AG04449 (cell line): Measurements from ENCODE around the gene TRAP1.

Experiments
- CTCF ChIA-PET: fragments of 350-600 bp; formaldehyde crosslinking; extraction: SDS; loops from one replicate; lab custom pipeline; 2021; ENCODE audit warnings: antibody characterized with exemption; lab: Yijun Ruan, JAX
- POLR2A ChIA-PET: fragments of 400-600, 350-600 bp; formaldehyde crosslinking; extraction: SDS; loops from one replicate; lab custom pipeline; 2020; ENCODE audit warnings: antibody characterized with exemption, inconsistent platforms; lab: Yijun Ruan, JAX
- DNase-seq: peaks from one replicate; pipeline ENCODE4 v3.0.0-alpha.2; 2010; ENCODE audit warnings: low read depth, low spot score
- H3K4me3 ChIP-seq: 2 replicates; pipeline ENCODE4 v1.5.1; 2011; ENCODE audit warnings: low read depth, mild to moderate bottlenecking, control low read depth, low read length
- TF ChIP-seq, protein P1 (sequence below): IDR thresholded peaks from one replicate; pipeline ENCODE4 v1.5.1; 2011; ENCODE audit warnings: mild to moderate bottlenecking, moderate library complexity, low read length, control low read depth, inconsistent platforms; ENCODE audit not compliant: insufficient read depth; ENCODE audit errors: missing control alignments

Gene TRAP1

DNA sequence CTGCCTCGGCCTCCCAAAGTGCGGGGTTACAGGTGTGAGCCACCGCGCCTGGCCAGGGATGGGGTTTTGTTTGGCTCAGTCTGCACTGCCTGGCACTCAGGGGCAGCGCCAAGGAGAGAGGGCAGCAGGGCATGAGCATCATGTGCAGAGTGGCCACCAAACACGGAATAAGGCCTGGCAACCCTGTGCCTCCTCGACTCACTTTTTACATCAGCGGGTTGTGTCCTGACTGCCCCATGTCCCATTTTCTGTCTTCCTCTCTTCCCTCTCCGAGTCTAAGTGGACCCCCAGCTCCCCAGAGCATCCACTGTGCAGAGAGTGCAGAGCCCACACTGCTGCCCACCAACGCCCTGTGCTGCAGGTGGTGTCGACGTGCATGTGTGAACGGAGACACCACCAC, 18.2 kb upstream of the TRAP1 start:
- no peak overlapping the region for H3K4me3 ChIP-seq
- no peak for DNase-seq
- ChIA-PET POLR2A (no interaction called here), CTCF (no interaction called here)
- TF ChIP-seq, protein P1, sequence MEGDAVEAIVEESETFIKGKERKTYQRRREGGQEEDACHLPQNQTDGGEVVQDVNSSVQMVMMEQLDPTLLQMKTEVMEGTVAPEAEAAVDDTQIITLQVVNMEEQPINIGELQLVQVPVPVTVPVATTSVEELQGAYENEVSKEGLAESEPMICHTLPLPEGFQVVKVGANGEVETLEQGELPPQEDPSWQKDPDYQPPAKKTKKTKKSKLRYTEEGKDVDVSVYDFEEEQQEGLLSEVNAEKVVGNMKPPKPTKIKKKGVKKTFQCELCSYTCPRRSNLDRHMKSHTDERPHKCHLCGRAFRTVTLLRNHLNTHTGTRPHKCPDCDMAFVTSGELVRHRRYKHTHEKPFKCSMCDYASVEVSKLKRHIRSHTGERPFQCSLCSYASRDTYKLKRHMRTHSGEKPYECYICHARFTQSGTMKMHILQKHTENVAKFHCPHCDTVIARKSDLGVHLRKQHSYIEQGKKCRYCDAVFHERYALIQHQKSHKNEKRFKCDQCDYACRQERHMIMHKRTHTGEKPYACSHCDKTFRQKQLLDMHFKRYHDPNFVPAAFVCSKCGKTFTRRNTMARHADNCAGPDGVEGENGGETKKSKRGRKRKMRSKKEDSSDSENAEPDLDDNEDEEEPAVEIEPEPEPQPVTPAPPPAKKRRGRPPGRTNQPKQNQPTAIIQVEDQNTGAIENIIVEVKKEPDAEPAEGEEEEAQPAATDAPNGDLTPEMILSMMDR, result no peak

DNA sequence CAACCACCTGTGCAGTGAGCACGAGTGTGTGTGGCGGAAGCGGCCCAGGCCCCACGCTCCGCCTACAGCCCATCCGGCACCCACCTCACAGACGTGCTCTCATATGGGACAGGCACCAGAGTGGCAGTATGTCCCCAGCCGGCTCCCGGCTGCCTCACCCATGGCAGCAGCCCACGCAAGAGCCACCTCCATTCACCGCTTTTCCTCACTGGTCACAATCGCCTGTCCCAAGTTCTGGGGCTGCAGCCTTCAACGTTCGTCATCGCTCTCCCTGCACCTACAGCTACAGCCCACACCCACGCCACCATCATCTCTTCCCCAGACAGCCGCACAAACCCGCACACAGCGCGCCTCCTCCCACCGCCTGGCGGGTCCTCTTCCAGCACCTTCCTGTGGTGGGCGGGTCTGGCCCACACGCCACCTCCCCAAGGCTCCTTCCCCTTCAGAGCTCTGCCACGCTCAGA, 17.5 kb upstream of the TRAP1 start:
- H3K4me3 ChIP-seq, result no peak overlapping the region
- ChIA-PET CTCF (no interaction called here), POLR2A (no interaction called here)
- TF ChIP-seq, protein P1, result no peak
- no peak for DNase-seq

DNA sequence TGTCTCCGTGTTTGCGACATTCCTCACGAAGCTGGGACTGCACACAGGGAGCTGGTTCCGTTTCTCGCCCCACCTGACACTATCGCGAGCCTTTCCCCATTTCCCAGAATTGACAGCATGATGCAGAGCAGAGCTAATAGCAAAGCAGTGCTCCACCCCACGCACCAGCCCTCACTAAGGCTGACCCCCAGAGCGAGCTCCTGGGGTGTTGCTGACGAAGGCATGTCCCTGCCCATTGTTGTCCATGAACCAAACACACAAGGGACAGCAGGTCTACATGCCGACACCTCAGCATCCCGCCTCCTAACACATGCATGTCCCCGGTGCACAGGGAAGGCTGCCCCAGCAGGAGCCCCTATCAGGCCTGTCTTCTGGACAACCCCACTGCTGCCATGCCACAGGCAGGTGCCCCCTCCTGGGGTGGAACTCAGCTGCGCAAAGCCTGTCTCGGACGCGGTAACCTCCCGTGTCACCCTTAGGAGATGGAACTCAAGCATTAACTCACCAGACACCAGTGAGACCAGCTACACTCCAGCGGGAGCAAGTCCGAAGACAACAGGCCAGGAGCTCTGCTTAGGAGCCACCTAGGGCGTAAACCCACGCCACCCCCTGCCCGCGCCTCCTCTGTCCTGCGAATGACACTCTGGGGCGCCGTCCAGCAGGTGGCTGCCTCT, 16.9 kb upstream of the TRAP1 start:
- H3K4me3 ChIP-seq, result no peak overlapping the region
- ChIA-PET POLR2A (no interaction called here), CTCF (interaction anchor here (1.5 kb wide), 1 partner anchor 44 kb away, joined by 3 read pairs; no protein-coding TSS in a partner anchor)
- no peak for DNase-seq
- TF ChIP-seq, protein P1, result no peak

DNA sequence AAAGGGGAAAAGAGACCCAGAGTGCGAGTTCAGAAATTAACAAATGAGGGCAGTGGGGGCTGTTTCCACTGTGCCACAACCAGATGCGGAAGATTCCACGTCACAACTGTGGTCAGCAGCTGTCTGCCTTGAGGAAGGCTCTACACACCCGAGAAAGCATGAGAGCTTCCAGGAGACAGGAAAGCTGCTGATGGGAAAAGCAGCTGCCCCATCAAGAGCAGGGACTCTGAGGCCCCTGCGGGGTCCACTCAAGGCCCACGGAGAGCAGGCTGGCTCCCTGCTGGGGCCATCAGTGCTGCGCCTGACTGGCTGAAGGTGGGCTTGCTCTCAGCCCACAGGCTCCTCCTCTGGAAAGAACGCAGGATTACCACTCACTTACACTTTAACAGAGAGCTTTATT, 14.8 kb upstream of the TRAP1 start:
- CTCF ChIA-PET, result no interaction called here
- TF ChIP-seq, protein P1, result no peak
- POLR2A ChIA-PET, result interaction anchor here (0.6 kb wide), 1 partner anchor 14 kb away, joined by 4 read pairs; the partner anchor contains the start of gene TRAP1

DNA sequence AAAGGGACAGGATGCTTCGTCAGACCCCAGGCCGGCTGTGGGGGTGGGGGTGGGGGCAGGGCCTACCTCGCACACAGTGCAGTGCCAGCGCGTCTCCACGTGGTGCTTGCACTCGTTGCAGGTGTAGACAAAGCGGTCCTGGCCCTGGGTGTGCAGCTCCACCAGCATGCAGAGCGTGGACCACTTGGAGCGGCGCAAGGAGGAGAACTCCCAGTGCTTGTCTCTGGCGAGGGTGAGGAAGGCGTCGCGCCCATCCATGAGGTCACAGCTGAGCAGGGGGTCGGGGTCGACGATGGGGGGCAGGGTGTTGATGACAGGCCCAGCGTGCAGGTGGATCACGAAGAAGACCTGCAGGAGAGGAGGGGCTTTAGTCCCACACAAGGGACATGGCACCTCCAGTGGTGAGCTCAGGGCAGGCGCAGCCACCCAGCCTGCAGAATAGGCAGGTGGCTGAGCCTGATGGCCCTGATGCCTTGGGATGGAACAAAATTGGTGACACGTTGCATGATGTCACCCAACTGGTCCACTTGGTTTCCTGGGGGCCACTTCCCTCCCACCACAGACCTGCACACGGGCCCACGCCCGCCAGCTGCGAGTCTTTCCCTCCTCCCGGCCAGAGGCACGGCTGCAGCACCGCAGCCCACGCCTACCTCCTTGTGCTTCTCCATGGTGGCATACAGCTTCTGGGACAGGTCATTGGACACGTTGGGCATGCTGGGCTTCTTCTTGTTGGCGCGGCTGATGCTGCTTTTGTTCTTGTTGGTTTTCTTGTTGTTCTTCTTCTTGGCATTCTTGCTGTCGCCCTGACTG, 14.0 kb upstream of the TRAP1 start:
- TF ChIP-seq, protein P1, result no peak

More for the DNA sequence above, 14.8 kb upstream of the TRAP1 start:
- H3K4me3 ChIP-seq, result no peak overlapping the region
- no peak for DNase-seq

More for the DNA sequence above, 14.0 kb upstream of the TRAP1 start:
- ChIA-PET POLR2A (no interaction called here), CTCF (no interaction called here)
- H3K4me3 ChIP-seq, result no peak overlapping the region
- no peak for DNase-seq
